Motor neuron (in vitro differentiated cells): ENCODE results near the gene DEPP1. TPM values are rescaled to one million over a fixed set of nuclear protein-coding genes. Genes with fewer than 3 reads are reported as not detected.
A peak's percentile ranks its signal among the peaks of the same experiment; 100 is the strongest.
"Not testable (repeated sequence)": the region's sequence is repeated elsewhere in the genome, so short reads cannot be mapped to it uniquely, and the experiment has no call there.

Experiments used
- ATAC-seq, 8 experiments: fragments of 200-7000 bp; cut with Tn5 transposase; replicated peaks in 6 of 8; 2 replicates each; pipeline ENCODE4 v1.8.0; 2021; ENCODE audit warnings: mild to moderate bottlenecking in 8 of 8, moderate library complexity in 8 of 8
- H3K27ac ChIP-seq, 2 donors: fragments of 250-450 bp; sonication (Bioruptor Pico); 2 replicates each; pipeline ENCODE4 v1.9.0; 2021; ENCODE audit warnings: antibody characterized with exemption in 2 of 2, mild to moderate bottlenecking in 2 of 2, moderate library complexity in 1 of 2
- H3K4me1 ChIP-seq, 2 donors: fragments of 250-450 bp; sonication (Bioruptor Pico); replicated peaks in 1 of 2; 2 replicates each; pipeline ENCODE4 v1.6.1; 2021; ENCODE audit warnings: antibody characterized with exemption in 2 of 2, mild to moderate bottlenecking in 2 of 2, moderate library complexity in 1 of 2
- H3K4me3 ChIP-seq, 5 donors: fragments of 250-450 bp; sonication (Bioruptor Pico); 2 replicates each; pipeline ENCODE4 v1.9.0; 2021; ENCODE audit warnings: antibody characterized with exemption in 5 of 5, mild to moderate bottlenecking in 5 of 5, moderate library complexity in 4 of 5
- WGBS, 10 experiments: fragments of 450-650 bp; shearing (Covaris generic); methylation state at CpG; one replicate each; pipeline ENCODE4 v1.0.0; 2022; 5-methylcytosine and 5-hydroxymethylcytosine counted together
- in situ Hi-C, 9 experiments: fragments of 400-800 bp; cut with MboI; loops; one replicate each; pipeline ENCODE4 v1.15.0; 2021; ENCODE audit warnings: low sequenced_read_pairs in 9 of 9, low pct_unique_long_range_greater_than_20kb in 2 of 9; ENCODE audit not compliant: unreplicated experiment in 9 of 9
- total RNA-seq, 8 experiments: library from RNA; unstranded; fragments of 300-600 nt; gene quantifications; 2 replicates each; pipeline versions ENCODE4 v1.2.3 to v1.2.4, GENCODE V29; 2022

The DEPP1 gene
- 10 to 100 TPM in 4 of 8 experiments, 1 to 10 TPM in 4; 1.2 to 47.6 (median 11.4) TPM for total RNA-seq

GRCh38 chr10:44978570-44979280, at the start of gene DEPP1:
Gene DEPP1 (minus strand): TSS chr10:44978809. CDS start chr10:44978030, 779 bp downstream.
- in situ Hi-C loops: no loop called here
- H3K27ac ChIP-seq: peak within 1 kb of the TSS; percentile 77 to 81

DNA sequence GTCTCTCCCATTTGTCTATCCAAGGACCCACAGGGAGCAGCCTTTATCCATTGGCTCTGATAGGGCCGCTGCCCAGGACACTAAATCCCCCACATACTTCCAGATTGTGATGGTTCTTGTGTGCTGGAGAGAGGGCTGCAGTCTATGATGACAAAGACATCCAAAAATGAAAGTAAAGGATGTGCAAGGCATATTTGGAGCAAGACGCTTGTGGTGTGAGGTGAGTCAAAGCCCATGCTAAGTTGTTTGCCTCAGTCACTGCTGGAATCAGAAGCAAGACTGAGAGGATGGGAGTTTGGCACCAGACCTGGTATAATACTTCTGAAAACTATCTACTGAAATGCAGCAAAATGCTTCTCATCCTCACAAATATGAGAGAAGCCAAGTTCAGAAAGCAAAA, 44.8 kb upstream of the DEPP1 start:
- no peak overlapping the region for H3K4me3 ChIP-seq
- in situ Hi-C loops: loop anchor here in 1 of 9 experiments (25.0 kb wide), 1 partner anchor 214 kb away; no protein-coding TSS in a partner anchor
- 50 to 100% (median 80%) methylated on average over 1 to 2 of the region's 2 CpGs; no CpG with 5 or more reads in 3 of the 10 experiments for WGBS, 10 experiments
- no peak overlapping the region for H3K27ac ChIP-seq
- no peaks in the 10 kb centered on the region for H3K4me1 ChIP-seq
- no peak for ATAC-seq

More at GRCh38 chr10:44978570-44979280, at the start of gene DEPP1:
- Histone ChIP-seq H3K4me1 (peaks cover 74% of the 10 kb centered on the region in 2 donors), H3K4me3 (peak within 1 kb of the TSS; percentile 26 to 58 (median 35))
- ATAC-seq: peak; percentile 53 to 77 (median 66)
- WGBS, 10 experiments: 0 to 63% methylated on average over 2 to 3 of the region's 12 CpGs; no CpG with 5 or more reads in 8 of the 10 experiments

DNA sequence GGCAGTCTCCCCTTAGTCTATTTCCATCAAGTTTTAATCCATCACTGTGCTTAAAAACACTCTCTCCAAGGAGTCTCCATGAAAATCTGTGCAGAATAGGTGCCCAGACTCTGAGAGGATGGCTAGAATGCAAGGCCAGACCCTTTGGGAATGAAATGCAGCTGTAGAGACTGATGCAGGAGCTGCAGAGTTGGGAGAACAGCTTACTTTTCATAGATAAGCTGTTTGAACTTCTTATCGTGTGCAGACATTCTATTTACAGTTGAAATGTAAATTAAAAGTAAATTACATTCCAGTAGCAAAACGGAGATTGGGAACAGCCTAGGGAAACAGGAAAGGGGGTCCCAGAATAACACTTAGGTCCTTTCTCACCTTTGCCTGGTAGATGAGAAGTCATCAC, 37.0 kb upstream of the DEPP1 start:
- WGBS, 10 experiments: 0 to 71% (median 48%) methylated on average over 1 to 2 of the region's 2 CpGs; no CpG with 5 or more reads in 2 of the 10 experiments
- Histone ChIP-seq H3K4me1 (no peaks in the 10 kb centered on the region), H3K27ac (no peak overlapping the region), H3K4me3 (no peak overlapping the region)
- ATAC-seq: no peak
- in situ Hi-C loops: loop anchor here in 1 of 9 experiments (25.0 kb wide), 1 partner anchor 222 kb away; no protein-coding TSS in a partner anchor

GRCh38 chr10:45014557-45014956, 35.9 kb upstream of the DEPP1 start:
- WGBS, 10 experiments: no CpG with 5 or more reads among the region's 10 CpGs
- not testable (repeated sequence) for H3K27ac ChIP-seq, H3K4me3 ChIP-seq, H3K4me1 ChIP-seq, ATAC-seq
- in situ Hi-C loops: loop anchor here in 1 of 9 experiments (25.0 kb wide), 1 partner anchor 223 kb away; no protein-coding TSS in a partner anchor

GRCh38 chr10:45008524-45009161, 30.0 kb upstream of the DEPP1 start:
- peaks cover 2% of the 10 kb centered on the region in 2 donors for H3K4me1 ChIP-seq
- H3K27ac ChIP-seq: no peak overlapping the region
- WGBS, 10 experiments: 0 to 67% (median 17%) methylated on average over 1 to 8 of the region's 8 CpGs
- no peak overlapping the region for H3K4me3 ChIP-seq
- peak; percentile 88 to 99 (median 96) for ATAC-seq
- in situ Hi-C loops: loop anchor here in 1 of 9 experiments (25.0 kb wide), 1 partner anchor 229 kb away; no protein-coding TSS in a partner anchor

DNA sequence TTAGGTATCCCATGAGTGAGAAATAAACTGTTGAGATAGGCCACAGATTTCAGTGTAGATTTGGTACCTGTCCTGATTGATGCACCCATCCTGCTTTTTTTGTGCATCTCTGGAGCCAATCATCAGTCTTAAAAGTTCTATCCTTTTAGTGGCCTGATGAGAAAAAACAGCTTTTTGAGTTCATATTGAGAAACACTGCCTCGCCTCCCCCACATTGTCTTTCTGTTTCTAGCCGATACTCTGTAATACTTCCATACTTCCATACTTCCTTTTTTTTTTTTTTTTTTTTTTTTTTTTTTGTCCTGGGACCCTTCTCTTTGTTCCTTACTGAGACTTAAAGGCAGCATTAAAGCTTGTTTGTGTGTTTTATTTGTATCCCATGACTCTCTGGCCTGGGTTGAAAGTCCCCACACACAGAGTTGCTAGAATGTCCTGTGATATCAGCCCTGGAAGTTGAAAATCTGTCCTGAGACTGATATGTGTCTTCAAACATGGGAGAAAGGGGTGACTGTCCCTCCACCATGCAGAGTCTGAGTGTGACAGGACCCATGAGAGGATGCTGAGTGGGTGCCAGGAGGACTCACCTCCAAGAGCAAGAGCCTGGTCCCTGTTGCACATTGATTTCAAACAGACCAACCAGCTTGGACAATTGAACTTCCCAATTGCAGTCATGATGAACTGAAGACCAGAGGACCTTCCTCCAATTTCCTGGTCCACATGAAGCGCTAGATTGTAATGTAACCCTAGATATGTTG, 27.8 kb upstream of the DEPP1 start:
- Histone ChIP-seq H3K4me1 (peaks cover 4 to 8% of the 10 kb centered on the region in 2 donors), H3K4me3 (no peak overlapping the region), H3K27ac (no peak overlapping the region)
- in situ Hi-C loops: loop anchor here in 1 of 9 experiments (25.0 kb wide), 1 partner anchor 231 kb away; no protein-coding TSS in a partner anchor
- ATAC-seq: no peak
- 81 to 100% (median 92%) methylated on average over 1 to 3 of the region's 3 CpGs for WGBS, 10 experiments

GRCh38 chr10:45005284-45005683, 26.7 kb upstream of the DEPP1 start:
- no peak overlapping the region for H3K4me3 ChIP-seq
- 89 to 100% (median 100%) methylated on average over 1 of the region's 1 CpG; no CpG with 5 or more reads in 2 of the 10 experiments for WGBS, 10 experiments
- in situ Hi-C loops: loop anchor here in 1 of 9 experiments (25.0 kb wide), 1 partner anchor 232 kb away; no protein-coding TSS in a partner anchor
- no peak overlapping the region for H3K27ac ChIP-seq
- no peak for ATAC-seq
- H3K4me1 ChIP-seq: peaks cover 8 to 11% of the 10 kb centered on the region in 2 donors

DNA sequence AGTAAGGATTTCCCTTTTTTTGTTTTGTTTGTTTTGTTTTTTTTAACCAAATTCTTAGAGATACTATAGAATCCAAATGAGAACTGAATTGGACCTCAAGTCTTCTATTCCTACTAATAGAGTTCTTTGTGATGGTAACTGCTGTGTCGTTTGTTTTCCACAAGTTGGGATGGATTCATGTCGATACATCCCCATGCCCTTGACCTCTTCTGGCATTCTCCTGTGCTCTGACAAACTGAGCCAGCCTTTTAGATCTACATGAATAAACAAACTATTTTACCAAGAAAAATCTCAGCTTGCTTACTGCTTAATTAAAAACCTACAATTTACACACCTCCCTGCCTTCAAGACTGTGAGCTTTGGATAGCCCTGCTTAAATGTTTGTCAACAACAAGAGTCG, 26.1 kb upstream of the DEPP1 start:
- Histone ChIP-seq H3K4me3 (no peak overlapping the region), H3K4me1 (peaks cover 12 to 17% of the 10 kb centered on the region in 2 donors), H3K27ac (no peak overlapping the region)
- no peak for ATAC-seq
- in situ Hi-C loops: loop anchor here in 1 of 9 experiments (25.0 kb wide), 1 partner anchor 233 kb away; no protein-coding TSS in a partner anchor
- WGBS, 10 experiments: 63 to 100% (median 76%) methylated on average over 1 to 3 of the region's 3 CpGs

- 81 to 100% (median 94%) methylated on average over 1 to 10 of the region's 10 CpGs for WGBS, 10 experiments
- in situ Hi-C loops: loop anchor here in 1 of 9 experiments (25.0 kb wide), 1 partner anchor 234 kb away; no protein-coding TSS in a partner anchor
- Histone ChIP-seq H3K27ac (no peak overlapping the region), H3K4me3 (no peak overlapping the region), H3K4me1 (peaks cover 12 to 16% of the 10 kb centered on the region in 2 donors)
- ATAC-seq: no peak
Observed at GRCh38 chr10:45003432-45004000, 24.9 kb upstream of the DEPP1 start.

DNA sequence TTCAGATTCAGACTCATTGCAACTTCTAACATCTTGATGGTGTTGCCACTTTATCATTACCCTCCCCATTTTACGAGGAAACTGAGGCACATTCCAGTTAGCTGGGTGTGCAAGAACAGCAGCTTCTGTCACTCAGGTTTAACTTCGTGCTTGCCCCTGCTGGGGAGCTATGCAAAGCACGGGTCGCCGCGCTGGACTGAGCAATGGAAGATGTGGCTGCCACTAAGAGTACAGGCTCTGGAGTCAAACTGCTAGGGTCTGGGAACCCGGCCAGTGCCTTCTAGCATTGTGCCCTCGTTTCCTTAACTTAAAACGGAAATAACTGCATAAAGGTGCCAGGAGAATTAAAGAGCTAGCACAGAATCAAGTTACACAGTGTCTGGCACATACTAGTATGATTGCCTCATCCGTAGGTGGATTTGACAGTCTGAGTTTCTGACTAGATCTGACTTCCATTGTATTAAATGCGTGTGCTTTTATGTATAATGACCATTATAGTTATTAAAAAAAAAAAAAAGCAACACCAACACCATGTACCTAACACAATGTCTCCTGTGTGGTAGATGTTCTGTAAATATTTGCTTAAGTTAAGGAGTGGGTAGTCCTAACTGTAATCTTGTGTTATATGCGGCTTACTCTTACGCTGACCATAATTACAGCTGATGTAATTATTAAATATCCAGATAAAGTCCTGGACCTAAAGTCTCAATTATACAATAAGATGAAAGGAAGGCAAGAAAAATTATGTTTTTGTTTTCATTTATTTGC, 23.0 kb upstream of the DEPP1 start:
- WGBS, 10 experiments: 19 to 90% (median 42%) methylated on average over 2 to 11 of the region's 13 CpGs
- peak; percentile 37 to 66 (median 60) for ATAC-seq
- Histone ChIP-seq H3K4me1 (peaks cover 16 to 19% of the 10 kb centered on the region in 2 donors), H3K27ac (peak overlapping the region; percentile 93 to 97), H3K4me3 (peak overlapping the region; percentile 47 to 63 (median 53))
- in situ Hi-C loops: loop anchor here in 1 of 9 experiments (25.0 kb wide), 1 partner anchor 236 kb away; no protein-coding TSS in a partner anchor

DNA sequence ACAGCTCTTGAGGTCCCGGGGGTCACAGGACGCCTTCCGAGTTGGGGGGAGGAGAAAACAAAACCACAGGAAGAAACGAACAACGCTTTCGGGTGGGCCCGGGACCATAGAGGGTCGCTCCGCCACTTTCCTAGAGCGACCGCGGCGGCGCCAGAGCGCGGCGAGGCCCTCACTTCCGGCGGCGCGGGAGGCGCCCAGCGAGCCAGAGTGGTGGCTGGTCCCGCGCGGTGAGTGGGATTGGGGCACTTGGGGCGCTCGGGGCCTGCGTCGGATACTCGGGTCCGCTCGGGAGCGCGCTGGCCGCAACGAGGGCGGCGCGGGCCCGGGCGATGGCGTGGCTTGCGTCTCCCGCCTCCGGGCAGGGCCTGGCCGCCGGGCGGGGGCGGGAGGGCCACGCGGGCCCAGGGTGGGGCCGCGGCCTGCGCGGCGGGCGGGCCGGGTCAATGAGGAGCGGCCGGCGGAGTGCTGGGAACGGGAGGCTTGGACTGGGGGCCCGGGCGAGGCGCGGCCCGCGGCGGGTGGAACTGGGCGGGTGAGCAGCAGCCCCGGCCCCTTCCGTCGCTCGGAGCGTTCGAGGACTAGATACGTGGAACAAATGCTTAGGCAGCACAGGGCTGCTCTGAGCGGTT, 22.3 kb upstream of the DEPP1 start, which contains the start of gene ZNF22:
TSS of gene ZNF22 (plus strand) at position 172 of the 629 bp plus-strand sequence. CDS start 2,446 bp downstream, outside the sequence.
- peak; percentile 74 to 88 (median 81) for ATAC-seq
- Histone ChIP-seq H3K4me3 (peak within 1 kb of the TSS; percentile 47 to 63 (median 53)), H3K4me1 (peaks cover 16 to 26% of the 10 kb centered on the region in 2 donors), H3K27ac (peak within 1 kb of the TSS; percentile 93 to 97)
- 0 to 5% (median 0%) methylated on average over 3 to 14 of the region's 79 CpGs; no CpG with 5 or more reads in 5 of the 10 experiments for WGBS, 10 experiments
- in situ Hi-C loops: loop anchor here in 1 of 9 experiments (25.0 kb wide), 1 partner anchor 236 kb away; no protein-coding TSS in a partner anchor
